OCI-LY1 (cell line): ENCODE data around the gene ADAMTS4.

ENCODE experiments used
- H2AFZ ChIP-seq: fragments of 200-600 bp; sonication (generic), shearing (Covaris generic); 2 replicates; pipeline ENCODE4 v1.6.0; 2014; ENCODE audit warnings: antibody characterized with exemption, mild to moderate bottlenecking, low read length
- H3F3A ChIP-seq: fragments of 200-600 bp; sonication (generic), shearing (Covaris generic); 2 replicates; pipeline ENCODE4 v1.6.0; 2014; ENCODE audit warnings: mild to moderate bottlenecking, antibody characterized with exemption, low read length, moderate library complexity; ENCODE audit not compliant: insufficient read depth
- H3K27ac ChIP-seq: fragments of 200-600 bp; sonication (generic); 2 replicates; pipeline ENCODE4 v1.5.1; 2014; ENCODE audit warnings: low read length, mixed run types, mild to moderate bottlenecking, low read depth; ENCODE audit not compliant: poor library complexity, severe bottlenecking
- H3K27me3 ChIP-seq: fragments of 200-600 bp; sonication (generic); 2 replicates; pipeline ENCODE4 v1.6.0; 2014; ENCODE audit warnings: antibody characterized with exemption, mild to moderate bottlenecking, low read length, moderate library complexity; ENCODE audit not compliant: insufficient read depth
- H3K36me3 ChIP-seq: fragments of 200-600 bp; sonication (generic); 2 replicates; pipeline ENCODE4 v1.6.1; 2014; ENCODE audit warnings: mild to moderate bottlenecking, antibody characterized with exemption, low read length, moderate library complexity, mixed read lengths; ENCODE audit not compliant: insufficient read depth
- H3K4me1 ChIP-seq: fragments of 200-600 bp; sonication (generic); 2 replicates; pipeline ENCODE4 v1.5.1; 2014; ENCODE audit warnings: mild to moderate bottlenecking, low read length, moderate library complexity; ENCODE audit not compliant: insufficient read depth, severe bottlenecking
- H3K4me2 ChIP-seq: fragments of 200-600 bp; sonication (generic), shearing (Covaris generic); 2 replicates; pipeline ENCODE4 v1.6.1; 2014; ENCODE audit warnings: low read length
- H3K4me3 ChIP-seq: fragments of 200-600 bp; sonication (generic); 2 replicates; pipeline ENCODE4 v1.5.1; 2014; ENCODE audit warnings: low read length, low read depth, mild to moderate bottlenecking, mixed read lengths; ENCODE audit not compliant: poor library complexity, severe bottlenecking
- H3K79me2 ChIP-seq: fragments of 200-600 bp; shearing (Covaris generic); 2 replicates; pipeline ENCODE4 v1.6.1; 2016; ENCODE audit warnings: mixed run types, low read length, mixed read lengths; ENCODE audit not compliant: insufficient read depth
- H3K9ac ChIP-seq: fragments of 200-600 bp; sonication (generic), shearing (Covaris generic); 2 replicates; pipeline ENCODE4 v1.6.1; 2014; ENCODE audit warnings: mild to moderate bottlenecking, low read length, mixed read lengths
- H3K9me2 ChIP-seq: fragments of 200-600 bp; sonication (generic), shearing (Covaris generic); 2 replicates; pipeline ENCODE4 v1.6.1; 2014; ENCODE audit warnings: low read depth, mild to moderate bottlenecking, low read length, mixed read lengths
- H3K9me3 ChIP-seq: fragments of 200-600 bp; shearing (Covaris generic); 2 replicates; pipeline ENCODE4 v1.6.1; 2014; ENCODE audit warnings: low read length, mixed read lengths
- H4K20me1 ChIP-seq: fragments of 200-600 bp; sonication (generic), shearing (Covaris generic); 2 replicates; pipeline ENCODE4 v1.6.0; 2016; ENCODE audit warnings: mild to moderate bottlenecking, low read length; ENCODE audit not compliant: insufficient read depth
- EZH2 ChIP-seq: fragments of 200-600 bp; sonication (generic), shearing (Covaris generic); IDR thresholded peaks from 2 replicates; pipeline ENCODE4 v1.8.0; 2017; ENCODE audit warnings: borderline replicate concordance, mixed run types, mild to moderate bottlenecking, antibody characterized with exemption, low read length, moderate library complexity, mixed read lengths
- TF ChIP-seq, protein P1 (sequence below): fragments of 200-600 bp; sonication (generic), shearing (Covaris generic); IDR thresholded peaks from 2 replicates; pipeline ENCODE4 v1.5.1; 2017; ENCODE audit warnings: mild to moderate bottlenecking, antibody characterized with exemption, low read length, moderate library complexity, mixed read lengths

The ADAMTS4 gene

DNA sequence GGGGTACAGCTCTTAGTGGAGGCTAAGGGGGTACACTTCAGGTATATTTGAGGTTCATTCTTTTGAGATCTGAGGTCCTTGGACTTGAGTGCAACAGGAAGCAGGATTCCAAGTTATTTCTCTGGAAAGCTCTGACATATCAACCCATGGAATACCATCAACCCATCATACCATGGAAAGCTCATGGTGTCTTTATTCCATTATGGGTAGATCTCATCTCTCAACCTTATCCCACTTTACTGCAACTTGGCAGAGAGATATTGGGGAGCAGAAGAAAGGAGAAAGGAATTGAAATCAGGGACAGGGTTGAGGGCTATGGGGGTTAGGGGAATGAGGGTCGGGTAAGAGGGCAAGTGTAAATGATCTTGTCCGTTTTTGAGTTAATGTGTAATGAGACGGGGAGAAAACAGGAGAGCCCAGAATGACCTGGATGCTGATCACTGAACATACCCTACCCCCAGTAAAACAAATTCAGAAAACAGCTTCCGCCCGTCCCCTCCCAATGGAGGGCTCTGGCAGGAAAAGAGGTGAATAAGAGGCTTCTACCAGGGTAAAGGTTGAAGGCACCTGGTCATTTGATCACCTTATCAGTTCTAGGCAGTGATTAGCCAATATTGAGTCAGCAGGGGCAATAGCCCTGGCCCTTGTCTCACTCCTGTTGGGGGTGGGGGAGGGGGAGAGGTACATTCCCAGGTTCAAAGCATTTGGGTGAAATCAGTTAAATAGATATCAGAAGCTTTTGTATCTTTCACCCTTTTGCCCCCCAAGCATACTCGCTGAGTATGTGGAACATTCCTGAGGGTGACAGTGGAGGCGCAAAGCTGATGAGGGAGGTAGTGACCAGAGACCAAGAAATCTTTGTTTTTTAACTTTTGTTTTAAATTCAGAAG is 25.2 kb upstream of the ADAMTS4 start:
- Histone ChIP-seq H3K9ac (no peak overlapping the region), H3K36me3 (peaks cover 13% of the 10 kb centered on the region; the same call in 1 of the 2 replicates), H3K4me3 (no peak overlapping the region), H3K27me3 (no peaks in the 10 kb centered on the region), H2AFZ (no peak overlapping the region), H3K9me2 (no peaks in the 10 kb centered on the region), H4K20me1 (no peaks in the 10 kb centered on the region), H3K4me1 (peaks cover 24% of the 10 kb centered on the region), H3K27ac (no peak overlapping the region), H3K9me3 (no peaks in the 10 kb centered on the region), H3K79me2 (no peaks in the 10 kb centered on the region), H3F3A (no peaks in the 10 kb centered on the region), H3K4me2 (no peak overlapping the region)
- no peak for TF ChIP-seq EZH2
- TF ChIP-seq, protein P1, sequence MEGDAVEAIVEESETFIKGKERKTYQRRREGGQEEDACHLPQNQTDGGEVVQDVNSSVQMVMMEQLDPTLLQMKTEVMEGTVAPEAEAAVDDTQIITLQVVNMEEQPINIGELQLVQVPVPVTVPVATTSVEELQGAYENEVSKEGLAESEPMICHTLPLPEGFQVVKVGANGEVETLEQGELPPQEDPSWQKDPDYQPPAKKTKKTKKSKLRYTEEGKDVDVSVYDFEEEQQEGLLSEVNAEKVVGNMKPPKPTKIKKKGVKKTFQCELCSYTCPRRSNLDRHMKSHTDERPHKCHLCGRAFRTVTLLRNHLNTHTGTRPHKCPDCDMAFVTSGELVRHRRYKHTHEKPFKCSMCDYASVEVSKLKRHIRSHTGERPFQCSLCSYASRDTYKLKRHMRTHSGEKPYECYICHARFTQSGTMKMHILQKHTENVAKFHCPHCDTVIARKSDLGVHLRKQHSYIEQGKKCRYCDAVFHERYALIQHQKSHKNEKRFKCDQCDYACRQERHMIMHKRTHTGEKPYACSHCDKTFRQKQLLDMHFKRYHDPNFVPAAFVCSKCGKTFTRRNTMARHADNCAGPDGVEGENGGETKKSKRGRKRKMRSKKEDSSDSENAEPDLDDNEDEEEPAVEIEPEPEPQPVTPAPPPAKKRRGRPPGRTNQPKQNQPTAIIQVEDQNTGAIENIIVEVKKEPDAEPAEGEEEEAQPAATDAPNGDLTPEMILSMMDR, result no peak

DNA sequence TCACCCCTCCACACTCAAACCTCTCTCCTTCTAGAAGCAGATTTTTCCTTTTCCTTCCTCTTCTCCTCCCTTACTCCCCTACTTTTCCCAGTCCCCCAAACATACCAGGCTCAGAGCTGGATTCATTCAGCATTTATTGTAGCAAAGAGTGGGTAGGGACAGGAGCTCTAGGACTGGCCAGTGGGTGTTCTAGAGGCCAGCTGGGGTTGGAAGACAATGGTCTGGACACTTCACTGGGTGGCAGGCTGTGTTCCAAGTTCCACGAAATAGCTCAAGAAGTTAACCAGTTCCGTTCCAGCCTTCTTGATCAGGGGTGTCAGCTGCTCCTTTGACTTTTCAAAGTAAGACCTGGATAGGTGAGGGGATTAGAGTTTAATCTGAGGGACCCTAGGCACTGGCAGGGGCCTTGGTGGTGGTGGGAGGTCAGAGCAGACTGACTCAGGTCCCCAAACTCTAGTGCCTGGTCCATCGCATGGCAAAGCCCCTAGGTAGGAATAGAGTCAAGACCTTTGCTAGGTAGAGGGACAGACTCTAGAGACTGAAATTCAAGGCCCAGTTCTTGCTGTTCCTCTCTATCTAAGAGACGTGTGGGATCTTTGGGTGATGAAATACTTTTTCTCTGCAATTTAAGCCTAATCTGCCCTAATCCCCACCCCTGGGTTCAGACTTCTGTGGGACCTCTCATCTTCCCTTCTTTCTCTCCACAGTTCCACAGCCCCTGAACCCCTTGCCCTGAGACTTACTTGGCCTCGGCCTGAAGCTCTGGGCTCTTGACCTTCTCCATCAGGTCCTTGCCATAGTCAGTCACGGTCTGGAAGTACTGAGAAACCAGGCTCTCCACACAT is 23.5 kb upstream of the ADAMTS4 start:
- Histone ChIP-seq H3K4me3 (no peak overlapping the region), H3K27me3 (no peaks in the 10 kb centered on the region), H3K9ac (no peak overlapping the region), H2AFZ (no peak overlapping the region), H3K79me2 (no peaks in the 10 kb centered on the region), H4K20me1 (no peaks in the 10 kb centered on the region), H3K4me1 (peaks cover 33% of the 10 kb centered on the region), H3K9me3 (no peaks in the 10 kb centered on the region), H3K36me3 (no peaks in the 10 kb centered on the region), H3K27ac (no peak overlapping the region), H3K9me2 (no peaks in the 10 kb centered on the region), H3F3A (no peaks in the 10 kb centered on the region), H3K4me2 (no peak overlapping the region)
- TF ChIP-seq EZH2, result no peak
- TF ChIP-seq, protein P1, result no peak

DNA sequence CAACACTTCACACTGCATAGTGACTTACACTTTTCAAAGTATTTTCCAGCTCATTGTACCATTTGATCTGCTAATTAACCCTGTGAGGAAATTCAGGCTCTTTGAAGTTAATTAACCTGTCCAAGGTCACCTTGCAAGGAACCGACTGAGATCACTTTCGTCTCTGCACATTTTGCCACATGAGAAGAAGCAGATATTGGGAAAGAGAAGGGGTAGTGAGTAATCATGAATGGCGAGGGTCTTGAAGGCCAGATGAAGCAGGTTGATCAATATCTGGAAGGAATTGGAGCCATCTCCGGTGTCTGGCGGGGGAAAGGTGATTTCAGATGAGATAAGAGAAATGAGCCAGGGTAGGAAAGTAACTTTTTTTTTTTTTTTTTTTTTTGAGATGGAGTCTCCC is 21.1 kb upstream of the ADAMTS4 start:
- Histone ChIP-seq H3K36me3 (peaks cover 3% of the 10 kb centered on the region; the same call in 1 of the 2 replicates), H3K79me2 (no peaks in the 10 kb centered on the region)
- TF ChIP-seq EZH2, result no peak
- TF ChIP-seq, protein P1, result no peak

More for the DNA sequence above, 21.1 kb upstream of the ADAMTS4 start:
- H3F3A ChIP-seq, result no peaks in the 10 kb centered on the region
- H3K4me2 ChIP-seq, result no peak overlapping the region
- no peak overlapping the region for H3K27ac ChIP-seq
- H3K9ac ChIP-seq, result no peak overlapping the region
- H3K4me3 ChIP-seq, result no peak overlapping the region
- no peak overlapping the region for H2AFZ ChIP-seq
- no peaks in the 10 kb centered on the region for H4K20me1 ChIP-seq
- no peaks in the 10 kb centered on the region for H3K9me2 ChIP-seq
- no peaks in the 10 kb centered on the region for H3K27me3 ChIP-seq
- no peaks in the 10 kb centered on the region for H3K9me3 ChIP-seq
- H3K4me1 ChIP-seq, result peaks cover 22% of the 10 kb centered on the region
